Measurements from ENCODE around the gene ATG4B. TPM values are rescaled to one million over a fixed set of nuclear protein-coding genes. Genes with fewer than 3 reads are reported as not detected.
A peak's percentile ranks its signal among the peaks of the same experiment; 100 is the strongest.

Gene ATG4B
- total RNA-seq, 1 donor from 2014 or later: 83.2 TPM

GRCh38 chr2:241703032-241703604 lies 65.6 kb downstream of the ATG4B start:
- no peak for FAIRE-seq
- no peak for DNase-seq (ENCODE audit: low read depth)
- H3K27ac Mint-ChIP-seq (ENCODE audit: unreplicated experiment): peak overlapping the region; percentile 91
- peak overlapping the region; percentile 94 for H3K4me3 Mint-ChIP-seq (ENCODE audit: unreplicated experiment)
- Histone ChIP-seq H2AFZ (ENCODE audit: low read depth, low read length) (peak overlapping the region; percentile 18), H3K27ac (ENCODE audit: low read depth, low read length) (peak overlapping the region; percentile 58), H3K4me1 (ENCODE audit: insufficient read depth, low read length) (peaks cover 9% of the 10 kb centered on the region), H4K20me1 (ENCODE audit: insufficient read depth, low read length) (peaks cover 17% of the 10 kb centered on the region), H3K9me3 (ENCODE audit: insufficient read depth, low read depth, low read length) (peaks cover 5% of the 10 kb centered on the region), H3K4me3 (ENCODE audit: insufficient read depth, low read depth, low read length) (peak overlapping the region; percentile 77), H3K27me3 (ENCODE audit: insufficient read depth, low read length) (no peaks in the 10 kb centered on the region), H3K9ac (ENCODE audit: low read length) (peak overlapping the region; percentile 80), H3K79me2 (ENCODE audit: insufficient read depth, low read length) (peaks cover 21% of the 10 kb centered on the region), H3K4me2 (ENCODE audit: low read length) (peak overlapping the region; percentile 93), H3K36me3 (ENCODE audit: insufficient read depth, low read length) (peaks cover 13% of the 10 kb centered on the region)
- H3K9me3 Mint-ChIP-seq (ENCODE audit: unreplicated experiment): peaks cover 2% of the 10 kb centered on the region
- peaks cover 1% of the 10 kb centered on the region for H3K4me1 Mint-ChIP-seq (ENCODE audit: low read depth, unreplicated experiment)
- TF ChIP-seq, protein P1, sequence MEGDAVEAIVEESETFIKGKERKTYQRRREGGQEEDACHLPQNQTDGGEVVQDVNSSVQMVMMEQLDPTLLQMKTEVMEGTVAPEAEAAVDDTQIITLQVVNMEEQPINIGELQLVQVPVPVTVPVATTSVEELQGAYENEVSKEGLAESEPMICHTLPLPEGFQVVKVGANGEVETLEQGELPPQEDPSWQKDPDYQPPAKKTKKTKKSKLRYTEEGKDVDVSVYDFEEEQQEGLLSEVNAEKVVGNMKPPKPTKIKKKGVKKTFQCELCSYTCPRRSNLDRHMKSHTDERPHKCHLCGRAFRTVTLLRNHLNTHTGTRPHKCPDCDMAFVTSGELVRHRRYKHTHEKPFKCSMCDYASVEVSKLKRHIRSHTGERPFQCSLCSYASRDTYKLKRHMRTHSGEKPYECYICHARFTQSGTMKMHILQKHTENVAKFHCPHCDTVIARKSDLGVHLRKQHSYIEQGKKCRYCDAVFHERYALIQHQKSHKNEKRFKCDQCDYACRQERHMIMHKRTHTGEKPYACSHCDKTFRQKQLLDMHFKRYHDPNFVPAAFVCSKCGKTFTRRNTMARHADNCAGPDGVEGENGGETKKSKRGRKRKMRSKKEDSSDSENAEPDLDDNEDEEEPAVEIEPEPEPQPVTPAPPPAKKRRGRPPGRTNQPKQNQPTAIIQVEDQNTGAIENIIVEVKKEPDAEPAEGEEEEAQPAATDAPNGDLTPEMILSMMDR (IDR thresholded peaks at IDR 0.05; ENCODE audit: insufficient read depth, low read depth, low read length): no peak
- no peak for TF ChIP-seq EZH2 (IDR thresholded peaks at IDR 0.05; ENCODE audit: insufficient read depth, low read length)
- H3K27me3 Mint-ChIP-seq (ENCODE audit: low read depth, unreplicated experiment): no peaks in the 10 kb centered on the region
- H3K36me3 Mint-ChIP-seq (ENCODE audit: low read depth, unreplicated experiment): peaks cover 8% of the 10 kb centered on the region

DNA sequence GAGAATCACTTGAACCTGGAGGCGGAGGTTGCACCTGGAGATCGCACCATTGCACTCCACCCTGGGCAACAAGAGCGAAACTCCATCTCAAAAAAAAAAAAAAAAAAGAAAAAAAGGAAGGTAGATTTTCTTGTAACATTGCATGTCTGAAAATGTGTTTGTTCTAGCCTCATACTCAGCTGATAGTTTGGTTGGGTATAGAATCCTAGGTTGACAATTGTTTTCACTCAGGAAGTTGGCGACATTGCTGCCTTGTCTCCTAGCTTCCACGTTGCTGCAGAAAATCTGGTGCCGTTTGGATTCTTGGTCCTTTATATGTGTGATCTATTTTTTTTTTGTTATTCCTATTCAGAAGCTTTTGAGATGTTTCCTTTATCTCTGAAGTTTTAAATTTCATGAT lies 69.0 kb downstream of the ATG4B start:
- Histone ChIP-seq H3K79me2 (ENCODE audit: insufficient read depth, low read length) (peaks cover 21% of the 10 kb centered on the region), H2AFZ (ENCODE audit: low read depth, low read length) (no peak overlapping the region), H3K36me3 (ENCODE audit: insufficient read depth, low read length) (peaks cover 26% of the 10 kb centered on the region), H3K4me1 (ENCODE audit: insufficient read depth, low read length) (peaks cover 9% of the 10 kb centered on the region), H3K9ac (ENCODE audit: low read length) (no peak overlapping the region), H3K27me3 (ENCODE audit: insufficient read depth, low read length) (no peaks in the 10 kb centered on the region), H3K27ac (ENCODE audit: low read depth, low read length) (no peak overlapping the region), H4K20me1 (ENCODE audit: insufficient read depth, low read length) (peaks cover 20% of the 10 kb centered on the region), H3K9me3 (ENCODE audit: insufficient read depth, low read depth, low read length) (peaks cover 5% of the 10 kb centered on the region), H3K4me2 (ENCODE audit: low read length) (no peak overlapping the region), H3K4me3 (ENCODE audit: insufficient read depth, low read depth, low read length) (no peak overlapping the region)
- Mint-ChIP-seq H3K4me1 (ENCODE audit: low read depth, unreplicated experiment) (no peaks in the 10 kb centered on the region), H3K9me3 (ENCODE audit: unreplicated experiment) (peaks cover 4% of the 10 kb centered on the region), H3K27me3 (ENCODE audit: low read depth, unreplicated experiment) (no peaks in the 10 kb centered on the region), H3K36me3 (ENCODE audit: low read depth, unreplicated experiment) (peaks cover 18% of the 10 kb centered on the region), H3K27ac (ENCODE audit: unreplicated experiment) (no peak overlapping the region), H3K4me3 (ENCODE audit: unreplicated experiment) (no peak overlapping the region)
- TF ChIP-seq, protein P1 (IDR thresholded peaks at IDR 0.05; ENCODE audit: insufficient read depth, low read depth, low read length): no peak
- TF ChIP-seq EZH2 (IDR thresholded peaks at IDR 0.05; ENCODE audit: insufficient read depth, low read length): no peak
- no peak for FAIRE-seq
- no peak for DNase-seq (ENCODE audit: low read depth)

DNA sequence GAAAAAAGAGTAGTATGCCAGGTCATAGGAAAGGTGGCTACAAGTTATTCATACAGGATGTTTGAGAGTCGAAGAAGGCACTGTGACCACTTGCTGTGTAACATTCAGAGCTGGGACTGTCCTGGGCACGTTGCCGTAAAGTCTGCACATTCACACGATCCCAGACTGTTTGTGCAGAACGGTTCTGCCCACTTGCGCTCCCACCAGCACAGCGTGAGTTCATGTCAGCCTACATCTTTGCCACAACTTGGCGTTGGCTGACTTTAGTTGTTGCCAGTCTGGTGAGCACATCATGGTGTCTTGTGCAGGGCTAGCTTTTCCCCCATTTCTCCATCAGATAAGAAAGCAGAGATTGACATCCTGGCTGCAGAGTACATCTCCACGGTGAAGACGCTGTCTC lies 71.4 kb downstream of the ATG4B start:
- Histone ChIP-seq H3K4me1 (ENCODE audit: insufficient read depth, low read length) (no peaks in the 10 kb centered on the region), H3K79me2 (ENCODE audit: insufficient read depth, low read length) (peaks cover 6% of the 10 kb centered on the region), H2AFZ (ENCODE audit: low read depth, low read length) (no peak overlapping the region), H4K20me1 (ENCODE audit: insufficient read depth, low read length) (peaks cover 7% of the 10 kb centered on the region), H3K9ac (ENCODE audit: low read length) (no peak overlapping the region), H3K4me3 (ENCODE audit: insufficient read depth, low read depth, low read length) (no peak overlapping the region), H3K9me3 (ENCODE audit: insufficient read depth, low read depth, low read length) (peaks cover 5% of the 10 kb centered on the region), H3K4me2 (ENCODE audit: low read length) (no peak overlapping the region), H3K27ac (ENCODE audit: low read depth, low read length) (no peak overlapping the region), H3K36me3 (ENCODE audit: insufficient read depth, low read length) (peaks cover 36% of the 10 kb centered on the region), H3K27me3 (ENCODE audit: insufficient read depth, low read length) (no peaks in the 10 kb centered on the region)
- Mint-ChIP-seq H3K27me3 (ENCODE audit: low read depth, unreplicated experiment) (no peaks in the 10 kb centered on the region), H3K9me3 (ENCODE audit: unreplicated experiment) (peaks cover 4% of the 10 kb centered on the region), H3K27ac (ENCODE audit: unreplicated experiment) (no peak overlapping the region), H3K4me1 (ENCODE audit: low read depth, unreplicated experiment) (no peaks in the 10 kb centered on the region), H3K36me3 (ENCODE audit: low read depth, unreplicated experiment) (peaks cover 18% of the 10 kb centered on the region), H3K4me3 (ENCODE audit: unreplicated experiment) (no peak overlapping the region)
- no peak for DNase-seq (ENCODE audit: low read depth)
- TF ChIP-seq, protein P1 (IDR thresholded peaks at IDR 0.05; ENCODE audit: insufficient read depth, low read depth, low read length): no peak
- no peak for TF ChIP-seq EZH2 (IDR thresholded peaks at IDR 0.05; ENCODE audit: insufficient read depth, low read length)
- no peak for FAIRE-seq
